HPDE6-E6E7 (cell line): Measurements from ENCODE around the gene BGLAP.
"Not testable (repeated sequence)": the region's sequence is repeated elsewhere in the genome, so short reads cannot be mapped to it uniquely, and the experiment has no call there.

Experiments
- DNase-seq: peaks from one replicate; pipeline ENCODE4 v3.0.0; 2011; ENCODE audit warnings: missing footprints; ENCODE audit errors: extremely low spot score

BGLAP gene

DNA sequence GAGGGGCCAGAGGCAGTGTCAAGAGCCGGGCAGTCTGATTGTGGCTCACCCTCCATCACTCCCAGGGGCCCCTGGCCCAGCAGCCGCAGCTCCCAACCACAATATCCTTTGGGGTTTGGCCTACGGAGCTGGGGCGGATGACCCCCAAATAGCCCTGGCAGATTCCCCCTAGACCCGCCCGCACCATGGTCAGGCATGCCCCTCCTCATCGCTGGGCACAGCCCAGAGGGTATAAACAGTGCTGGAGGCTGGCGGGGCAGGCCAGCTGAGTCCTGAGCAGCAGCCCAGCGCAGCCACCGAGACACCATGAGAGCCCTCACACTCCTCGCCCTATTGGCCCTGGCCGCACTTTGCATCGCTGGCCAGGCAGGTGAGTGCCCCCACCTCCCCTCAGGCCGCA, at the start of gene BGLAP:
TSS of gene BGLAP (plus strand) at position 259 of the 400 bp plus-strand sequence. CDS start at position 307, 48 bp downstream.
- no peak for DNase-seq

DNA sequence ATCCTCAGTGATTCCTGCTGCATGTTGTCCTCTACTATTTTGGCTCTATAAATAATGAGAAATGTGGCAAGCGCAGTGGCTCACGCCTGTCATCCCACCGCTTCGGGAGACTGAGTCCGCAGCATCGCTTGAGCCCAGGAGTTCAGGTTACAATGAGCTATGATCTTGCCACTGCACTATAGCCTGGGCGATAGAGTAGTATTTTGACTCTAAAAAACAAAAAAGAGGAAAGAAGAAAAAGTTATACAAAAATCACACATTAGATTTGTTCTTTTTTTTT, 48.8 kb upstream of the BGLAP start:
- DNase-seq, result no peak

- DNase-seq, result peak; percentile 94
These were observed 48.3 kb upstream of the BGLAP start, which contains the start of gene SLC25A44 for GRCh38 chr1:156193488-156194299. TSS of gene SLC25A44 (plus strand) at chr1:156194104. CDS start at chr1:156199848, 5,744 bp downstream.

GRCh38 chr1:156194300-156194652, 47.7 kb upstream of the BGLAP start:
- no peak for DNase-seq

DNA sequence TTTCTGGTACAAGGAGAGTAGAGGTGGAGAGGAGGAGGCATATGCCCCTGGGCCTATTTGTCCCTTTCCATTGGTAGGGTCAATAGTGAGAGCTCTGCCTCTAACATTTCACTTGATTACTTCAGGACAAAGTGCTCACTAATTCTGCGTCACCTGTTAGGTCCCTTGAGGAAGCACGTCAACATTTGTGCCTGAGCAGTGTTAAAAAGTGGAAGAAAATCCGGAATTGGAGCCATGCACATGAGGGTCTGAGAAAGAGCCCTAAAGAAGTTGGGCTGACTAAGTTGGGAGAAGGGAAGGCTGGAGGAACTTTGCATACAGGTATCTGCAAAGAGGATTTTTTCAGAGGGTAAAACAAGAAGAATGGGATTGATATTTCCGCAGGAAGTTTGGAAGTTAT, 46.1 kb upstream of the BGLAP start:
- no peak for DNase-seq

DNA sequence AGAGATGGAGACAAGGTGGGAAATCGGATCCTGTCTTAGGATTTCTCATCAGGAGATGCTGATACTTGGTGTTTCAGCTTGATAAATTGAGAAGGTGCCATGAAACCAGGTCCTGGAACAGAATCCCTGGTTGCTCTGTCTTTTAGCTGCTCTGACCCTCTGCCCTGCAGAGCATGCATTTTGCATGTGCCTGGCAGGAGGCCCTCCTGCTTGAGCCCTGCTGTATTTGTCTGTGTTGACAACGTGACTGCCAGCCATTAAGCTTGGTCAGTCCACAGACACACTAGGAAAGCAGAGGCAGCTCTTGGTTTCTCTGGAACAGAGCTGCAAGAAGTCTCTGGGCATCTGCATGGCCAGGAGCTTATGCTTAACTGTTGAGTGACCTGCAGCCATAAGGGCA, 45.5 kb upstream of the BGLAP start:
- no peak for DNase-seq

GRCh38 chr1:156198831-156199349, 43.1 kb upstream of the BGLAP start:
- no peak for DNase-seq

DNA sequence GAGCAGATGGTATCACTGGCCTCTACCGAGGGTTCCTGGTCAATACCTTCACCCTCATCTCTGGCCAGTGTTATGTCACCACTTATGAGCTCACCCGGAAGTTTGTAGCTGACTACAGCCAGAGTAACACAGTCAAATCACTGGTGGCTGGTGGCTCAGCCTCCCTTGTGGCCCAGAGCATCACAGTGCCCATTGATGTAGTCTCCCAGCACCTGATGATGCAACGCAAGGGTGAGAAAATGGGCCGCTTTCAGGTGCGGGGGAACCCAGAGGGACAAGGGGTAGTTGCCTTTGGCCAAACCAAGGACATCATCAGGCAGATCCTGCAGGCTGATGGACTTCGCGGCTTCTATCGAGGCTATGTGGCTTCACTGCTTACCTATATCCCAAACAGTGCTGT, 41.9 kb upstream of the BGLAP start:
- no peak for DNase-seq

DNA sequence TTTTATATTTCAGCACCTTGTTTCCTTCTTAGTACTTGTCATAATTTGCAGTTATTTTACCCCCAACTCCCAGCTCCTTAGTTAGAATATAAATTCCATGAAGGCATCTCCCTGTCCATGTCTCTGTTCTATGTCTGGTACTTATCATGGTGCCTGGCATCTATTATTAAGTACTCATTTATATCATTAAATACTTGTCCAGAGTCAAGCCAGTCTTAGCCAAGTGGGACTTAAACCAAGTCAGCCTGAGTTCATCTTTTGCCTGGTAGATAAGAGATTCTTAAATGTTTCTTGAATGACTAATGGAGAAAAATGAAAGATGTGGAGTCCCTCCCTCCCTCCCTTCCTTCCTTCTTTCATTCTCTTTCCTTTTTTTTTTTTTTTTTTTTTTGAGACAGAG, 38.7 kb upstream of the BGLAP start:
- DNase-seq, result no peak

DNA sequence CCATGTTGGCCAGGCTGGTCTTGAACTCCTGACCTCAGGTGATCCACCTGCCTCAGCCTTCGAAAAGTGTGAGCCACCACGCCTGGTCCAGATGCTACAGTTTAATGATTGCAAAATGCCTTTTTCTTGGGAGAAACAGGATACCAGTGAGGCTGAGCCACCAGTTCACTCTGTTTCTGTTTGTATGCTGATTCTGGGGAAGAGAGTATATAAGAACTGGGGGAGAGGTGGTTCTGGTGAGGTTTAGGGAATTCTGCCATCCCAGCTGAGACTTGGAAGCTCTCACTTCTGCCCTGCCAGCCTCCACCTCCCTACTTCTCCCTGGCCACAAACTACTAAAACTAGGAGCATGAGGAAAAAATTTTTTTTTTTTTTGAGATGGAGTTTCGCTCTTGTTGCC, 37.3 kb upstream of the BGLAP start:
- DNase-seq, result no peak

GRCh38 chr1:156211243-156211642, 30.7 kb upstream of the BGLAP start:
- no peak for DNase-seq

DNA sequence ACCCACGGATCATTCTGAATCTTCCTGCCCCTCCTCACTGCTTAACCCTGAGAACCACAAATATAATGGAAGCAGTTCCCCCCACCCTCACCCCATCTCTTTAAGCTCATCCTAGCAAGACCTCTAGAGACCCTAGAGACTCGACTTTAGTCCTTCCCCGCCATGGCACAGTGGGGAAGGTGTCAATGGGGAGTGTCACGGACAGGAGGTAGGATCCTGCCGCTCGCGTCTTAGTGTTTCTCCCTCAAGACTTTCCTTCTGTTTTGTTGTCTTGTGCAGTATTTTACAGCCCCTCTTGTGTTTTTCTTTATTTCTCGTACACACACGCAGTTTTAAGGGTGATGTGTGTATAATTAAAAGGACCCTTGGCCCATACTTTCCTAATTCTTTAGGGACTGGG, 29.9 kb upstream of the BGLAP start:
- no peak for DNase-seq

DNA sequence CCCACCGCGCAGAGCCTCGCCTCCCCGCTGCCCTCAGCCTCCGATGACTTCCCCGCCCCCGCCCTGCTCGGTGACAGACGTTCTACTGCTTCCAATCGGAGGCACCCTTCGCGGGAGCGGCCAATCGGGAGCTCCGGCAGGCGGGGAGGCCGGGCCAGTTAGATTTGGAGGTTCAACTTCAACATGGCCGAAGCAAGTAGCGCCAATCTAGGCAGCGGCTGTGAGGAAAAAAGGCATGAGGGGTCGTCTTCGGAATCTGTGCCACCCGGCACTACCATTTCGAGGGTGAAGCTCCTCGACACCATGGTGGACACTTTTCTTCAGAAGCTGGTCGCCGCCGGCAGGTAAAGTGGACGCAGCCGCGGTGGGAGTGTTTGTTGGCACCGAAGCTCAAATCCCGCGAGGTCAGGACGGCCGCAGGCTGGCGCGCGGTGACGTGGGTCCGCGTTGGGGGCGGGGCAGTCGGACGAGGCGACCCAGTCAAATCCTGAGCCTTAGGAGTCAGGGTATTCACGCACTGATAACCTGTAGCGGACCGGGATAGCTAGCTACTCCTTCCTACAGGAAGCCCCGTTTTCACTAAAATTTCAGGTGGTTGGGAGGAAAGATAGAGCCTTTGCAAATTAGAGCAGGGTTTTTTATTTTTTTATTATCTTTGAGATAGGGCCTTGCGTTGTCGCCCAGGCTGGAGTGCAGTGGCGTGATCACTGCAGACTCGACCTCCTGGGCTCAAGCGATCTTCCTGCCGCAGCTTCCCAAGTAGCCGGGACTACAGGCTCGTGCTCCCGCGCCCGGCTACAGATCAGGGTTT, 28.9 kb upstream of the BGLAP start, which contains the start of gene PMF1:
TSS of gene PMF1 (plus strand) at position 175 of the 811 bp plus-strand sequence. CDS start at position 184, 9 bp downstream.
- peak; percentile 100 for DNase-seq

DNA sequence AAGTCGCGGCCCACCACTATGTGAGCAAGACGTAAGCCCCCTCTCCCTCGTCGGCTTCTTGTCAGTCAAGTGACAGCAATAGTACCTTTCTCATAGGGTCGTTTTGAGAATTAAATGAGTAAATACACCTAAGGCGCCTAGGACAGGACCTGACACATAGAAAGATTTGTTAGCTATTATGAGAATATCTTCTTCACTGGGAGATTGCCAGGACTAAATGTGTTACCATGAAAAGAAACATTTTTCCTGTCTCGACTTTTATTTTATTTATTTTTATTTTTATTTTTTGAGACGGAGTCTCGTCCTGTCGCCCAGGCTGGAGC, 28.4 kb upstream of the BGLAP start:
- no peak for DNase-seq

DNA sequence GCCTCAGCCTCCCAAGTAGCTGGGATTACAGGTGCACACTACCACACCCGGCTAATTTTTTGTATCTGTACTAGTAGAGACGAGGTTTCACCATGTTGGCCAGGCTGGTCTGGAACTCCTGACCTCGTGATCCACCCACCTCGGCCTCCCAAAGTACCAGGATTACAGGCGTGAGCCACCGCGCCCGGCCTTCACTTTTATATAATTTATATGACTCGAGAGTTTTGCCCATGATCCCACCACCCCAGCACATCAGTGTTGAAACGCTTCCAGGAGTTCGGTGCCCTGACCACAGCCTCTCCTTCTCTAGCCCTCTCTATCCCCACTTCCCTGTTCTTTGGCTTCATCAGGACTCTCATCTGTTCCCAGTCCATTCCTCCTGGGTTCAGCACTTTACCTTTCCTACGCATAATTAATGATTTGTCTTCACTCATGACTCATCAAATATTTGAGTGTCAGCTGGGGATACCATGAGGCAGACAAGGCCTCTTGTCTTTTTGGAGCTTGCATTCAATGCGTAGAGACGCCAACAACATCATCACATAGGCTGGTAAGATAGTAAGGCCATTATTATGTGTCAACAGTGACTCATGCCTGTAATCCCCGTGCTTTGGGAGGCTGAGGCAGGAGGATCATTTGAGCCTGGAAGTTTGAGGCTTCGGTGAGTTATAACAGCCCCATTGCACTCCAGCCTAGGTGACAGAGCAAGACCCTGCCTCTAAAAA, 27.8 kb upstream of the BGLAP start:
- DNase-seq, result peak; percentile 29

GRCh38 chr1:156216361-156217086, 25.5 kb upstream of the BGLAP start:
- not testable (repeated sequence) for DNase-seq

GRCh38 chr1:156217871-156218270, 24.1 kb upstream of the BGLAP start:
- no peak for DNase-seq

GRCh38 chr1:156220226-156220625, 21.8 kb upstream of the BGLAP start:
- no peak for DNase-seq

- DNase-seq, result no peak
These were observed 19.8 kb upstream of the BGLAP start for GRCh38 chr1:156221986-156222692.

DNA sequence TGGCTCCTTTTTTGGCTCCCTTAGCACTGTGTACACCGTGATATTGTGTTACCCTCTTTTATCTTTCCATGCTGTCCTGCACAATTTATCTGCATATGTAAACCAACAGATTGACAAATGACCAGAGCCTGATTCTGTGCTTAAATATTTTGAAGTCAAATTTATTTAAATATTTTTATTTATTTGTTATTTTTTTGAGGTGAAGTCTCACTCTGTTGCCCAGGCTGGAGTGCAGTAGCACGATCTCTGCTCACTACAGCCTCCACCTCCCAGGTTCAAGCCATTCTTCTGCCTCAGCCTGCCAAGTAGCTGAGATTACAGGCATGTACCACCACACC, 16.3 kb upstream of the BGLAP start:
- no peak for DNase-seq

GRCh38 chr1:156226116-156226538, 15.9 kb upstream of the BGLAP start:
- DNase-seq, result no peak
